ENCODE data around the gene FCHSD2.
A peak's percentile ranks its signal among the peaks of the same experiment; 100 is the strongest.
"Not testable (repeated sequence)": the region's sequence is repeated elsewhere in the genome, so short reads cannot be mapped to it uniquely, and the experiment has no call there.

Gene FCHSD2

DNA sequence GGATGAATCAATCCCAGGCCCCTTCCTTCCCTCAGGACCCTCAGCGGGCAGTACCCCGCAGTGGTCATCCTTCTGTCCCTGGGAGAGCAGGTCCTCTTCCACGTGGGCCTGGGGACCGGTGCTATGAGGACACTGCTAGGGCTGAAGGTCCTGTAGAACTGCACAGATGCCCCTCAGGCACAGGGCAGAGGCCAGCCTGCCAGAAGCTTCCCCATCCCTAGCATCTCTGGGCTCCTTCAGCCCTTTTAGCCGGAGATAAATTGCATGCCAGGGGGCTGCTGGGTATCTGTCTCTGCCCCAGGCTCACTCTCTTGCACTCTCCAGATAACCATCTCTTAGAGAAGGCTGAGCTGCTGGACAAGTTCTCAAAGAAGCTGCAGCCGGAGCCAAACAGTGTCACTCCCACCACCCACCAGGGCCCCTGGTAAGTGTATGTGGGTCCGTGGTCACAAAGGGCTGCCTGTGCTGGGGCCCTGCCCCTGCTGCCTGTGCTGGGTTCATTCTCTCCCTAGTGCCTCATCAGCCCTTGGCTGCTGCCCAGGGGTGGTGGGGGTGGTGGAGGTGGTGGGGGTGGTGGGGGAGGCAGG lies 325.6 kb downstream of the FCHSD2 start:
- TF ChIP-seq, protein P1, sequence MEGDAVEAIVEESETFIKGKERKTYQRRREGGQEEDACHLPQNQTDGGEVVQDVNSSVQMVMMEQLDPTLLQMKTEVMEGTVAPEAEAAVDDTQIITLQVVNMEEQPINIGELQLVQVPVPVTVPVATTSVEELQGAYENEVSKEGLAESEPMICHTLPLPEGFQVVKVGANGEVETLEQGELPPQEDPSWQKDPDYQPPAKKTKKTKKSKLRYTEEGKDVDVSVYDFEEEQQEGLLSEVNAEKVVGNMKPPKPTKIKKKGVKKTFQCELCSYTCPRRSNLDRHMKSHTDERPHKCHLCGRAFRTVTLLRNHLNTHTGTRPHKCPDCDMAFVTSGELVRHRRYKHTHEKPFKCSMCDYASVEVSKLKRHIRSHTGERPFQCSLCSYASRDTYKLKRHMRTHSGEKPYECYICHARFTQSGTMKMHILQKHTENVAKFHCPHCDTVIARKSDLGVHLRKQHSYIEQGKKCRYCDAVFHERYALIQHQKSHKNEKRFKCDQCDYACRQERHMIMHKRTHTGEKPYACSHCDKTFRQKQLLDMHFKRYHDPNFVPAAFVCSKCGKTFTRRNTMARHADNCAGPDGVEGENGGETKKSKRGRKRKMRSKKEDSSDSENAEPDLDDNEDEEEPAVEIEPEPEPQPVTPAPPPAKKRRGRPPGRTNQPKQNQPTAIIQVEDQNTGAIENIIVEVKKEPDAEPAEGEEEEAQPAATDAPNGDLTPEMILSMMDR (IDR thresholded peaks at IDR 0.05; ENCODE audit: extremely low read depth, missing control alignments): no peak
- no peak for DNase-seq (ENCODE audit: low spot score)

DNA sequence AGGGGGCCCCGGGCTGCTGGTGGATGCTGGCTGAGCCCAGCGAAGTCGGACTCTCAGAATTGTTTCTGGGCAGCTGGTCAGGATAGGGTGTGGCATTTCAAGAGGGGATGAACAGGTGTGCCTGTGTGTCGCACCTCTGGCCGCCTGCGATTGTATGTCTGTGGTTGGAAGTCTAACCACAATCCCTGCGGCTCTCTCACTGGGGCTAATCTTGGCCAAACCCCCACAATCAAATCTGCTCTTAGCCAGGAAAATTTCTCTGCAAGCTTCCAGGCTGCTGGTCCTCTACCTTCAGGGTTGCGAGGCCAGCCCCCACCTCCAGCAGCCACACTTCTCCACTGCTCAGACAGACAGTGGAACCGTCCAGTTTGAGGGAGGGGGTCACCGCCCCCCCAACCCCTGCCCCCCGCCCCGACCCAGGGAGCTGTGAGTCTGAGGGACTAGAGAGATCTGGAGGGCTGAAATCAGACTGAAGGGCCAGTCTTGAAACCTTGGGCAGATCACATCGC lies 327.0 kb downstream of the FCHSD2 start:
- DNase-seq (ENCODE audit: low spot score): no peak
- TF ChIP-seq, protein P1 (IDR thresholded peaks at IDR 0.05; ENCODE audit: extremely low read depth, missing control alignments): no peak

DNA sequence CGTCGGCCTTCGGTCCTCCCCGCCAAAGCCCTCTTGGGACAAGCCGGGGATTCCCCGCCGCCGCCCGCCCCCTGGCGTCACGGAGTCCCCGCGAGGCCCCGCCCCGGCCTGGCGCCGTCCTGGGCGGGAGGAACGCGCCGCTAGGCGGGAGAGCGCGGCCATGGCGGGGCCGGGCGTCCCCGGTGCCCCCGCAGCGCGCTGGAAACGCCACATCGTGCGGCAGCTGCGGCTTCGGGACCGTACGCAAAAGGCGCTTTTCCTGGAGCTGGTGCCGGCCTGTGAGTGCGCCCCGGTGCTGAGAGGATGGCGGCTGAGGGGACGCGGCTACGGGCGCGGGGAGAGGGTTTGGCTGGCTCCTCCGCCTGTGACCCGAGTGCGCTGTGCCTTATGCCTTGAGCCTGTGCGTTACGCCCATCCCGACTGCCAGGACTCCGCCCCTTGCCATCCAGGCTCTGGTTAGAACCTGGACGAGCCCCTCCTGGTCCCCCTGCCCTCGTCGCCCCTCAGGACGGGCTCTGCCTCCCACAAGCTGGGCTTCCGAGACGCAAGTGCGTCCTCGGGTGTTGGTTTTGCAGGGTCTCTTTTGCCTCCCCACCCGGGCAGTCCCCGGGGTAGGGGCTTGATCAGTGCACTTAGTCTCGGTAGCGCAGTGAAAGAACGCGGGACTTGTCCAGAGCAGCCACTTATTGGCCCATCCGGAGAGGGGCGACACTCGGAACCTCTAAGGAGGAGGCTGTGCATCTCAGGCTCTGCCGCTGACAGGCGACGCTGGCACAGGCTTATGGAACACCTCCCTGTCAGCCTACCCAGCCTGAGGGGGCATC lies 327.6 kb downstream of the FCHSD2 start, which contains the start of gene ATG16L2:
TSS of gene ATG16L2 (plus strand) at position 126 of the 824 bp plus-strand sequence. CDS start at position 161, 35 bp downstream.
- peak; percentile 97 for DNase-seq (ENCODE audit: low spot score)

DNA sequence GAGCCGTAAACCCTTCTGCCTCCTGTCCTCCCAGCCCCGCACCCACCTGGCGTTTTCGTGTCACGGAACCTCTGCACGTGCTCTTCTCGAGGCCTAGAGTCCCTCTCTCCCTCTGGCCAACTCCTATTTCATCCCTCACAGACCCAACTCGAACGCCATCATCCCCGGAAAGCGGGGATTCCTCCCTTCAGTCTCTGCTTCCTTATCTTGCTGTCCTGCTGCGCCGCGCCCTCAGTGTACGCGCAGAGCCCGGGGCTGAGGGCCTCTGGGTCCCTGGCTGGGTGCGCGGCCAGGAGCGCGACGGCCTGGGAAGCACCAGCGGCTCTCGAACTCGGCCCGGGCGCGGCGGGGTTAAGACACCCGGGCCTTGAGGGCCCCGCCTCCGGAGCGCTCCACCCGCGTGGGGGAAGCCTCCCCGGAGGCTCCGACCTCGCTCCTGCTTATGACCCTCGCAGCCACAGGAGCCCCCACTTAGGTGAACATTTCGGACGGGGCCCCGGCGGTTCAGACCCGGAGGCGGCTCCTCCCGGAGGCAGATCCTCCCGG lies 328.3 kb downstream of the FCHSD2 start:
- DNase-seq (ENCODE audit: low spot score): peak; percentile 88
- TF ChIP-seq, protein P1 (IDR thresholded peaks at IDR 0.05; ENCODE audit: extremely low read depth, missing control alignments): no peak

More for the DNA sequence above, 327.6 kb downstream of the FCHSD2 start, which contains the start of gene ATG16L2:
- TF ChIP-seq, protein P1 (IDR thresholded peaks at IDR 0.05; ENCODE audit: extremely low read depth, missing control alignments): no peak

DNA sequence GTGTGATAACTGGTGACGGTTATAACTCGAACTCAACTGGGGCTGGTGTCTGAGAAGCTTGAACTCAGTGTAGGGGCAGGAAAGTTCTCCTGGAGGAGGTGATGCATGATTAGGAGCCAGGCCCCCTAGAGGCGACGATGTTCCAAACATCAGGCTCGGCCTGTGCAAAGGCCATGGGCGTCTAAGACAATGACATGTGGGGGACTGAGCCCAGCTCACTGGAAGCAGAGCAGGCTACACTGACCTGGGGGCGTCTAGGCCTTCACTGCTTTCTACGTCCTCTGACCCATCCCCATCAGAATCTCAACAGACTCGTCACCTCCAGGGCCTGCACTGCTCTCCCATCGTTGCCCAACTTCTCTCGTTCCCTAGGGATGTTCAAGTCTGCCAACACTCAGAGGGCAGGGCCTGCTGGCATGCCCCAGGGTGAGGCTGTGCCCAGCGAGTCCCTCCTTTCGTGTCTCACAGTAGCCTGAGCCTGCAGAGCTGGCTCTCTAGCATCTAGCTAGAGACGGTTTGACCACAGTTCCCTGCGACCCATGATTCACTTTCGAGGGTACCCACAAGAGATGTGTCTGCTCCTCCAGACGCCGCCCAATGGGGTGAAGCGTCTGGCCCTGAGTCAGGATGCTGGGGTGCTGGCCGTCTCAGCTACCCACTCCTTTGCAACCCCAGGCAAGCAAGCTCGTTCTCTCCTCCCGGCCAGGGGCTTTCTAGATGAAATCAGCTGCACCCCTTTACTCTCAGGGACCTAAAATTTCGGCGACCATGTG lies 329.0 kb downstream of the FCHSD2 start:
- peak; percentile 82 for DNase-seq (ENCODE audit: low spot score)
- TF ChIP-seq, protein P1 (IDR thresholded peaks at IDR 0.05; ENCODE audit: extremely low read depth, missing control alignments): peak; percentile 32

DNA sequence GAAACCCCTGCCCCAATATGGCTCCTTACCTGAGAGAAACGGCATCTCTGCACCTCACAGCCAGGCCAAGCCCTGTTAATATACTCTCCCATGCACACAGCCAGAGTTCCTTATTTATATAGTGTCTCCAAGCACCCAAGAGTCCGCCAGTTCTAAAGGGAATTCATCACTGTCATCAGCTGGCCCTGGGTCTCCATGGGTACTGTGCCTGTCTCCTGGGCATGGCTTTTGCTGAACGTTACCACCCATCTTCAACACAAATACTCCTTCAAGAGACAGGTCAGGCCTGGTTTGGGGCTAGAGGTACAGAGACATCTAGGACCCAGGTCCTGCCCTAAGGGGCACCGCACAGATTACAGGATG lies 329.5 kb downstream of the FCHSD2 start:
- no peak for DNase-seq (ENCODE audit: low spot score)
- TF ChIP-seq, protein P1 (IDR thresholded peaks at IDR 0.05; ENCODE audit: extremely low read depth, missing control alignments): no peak

DNA sequence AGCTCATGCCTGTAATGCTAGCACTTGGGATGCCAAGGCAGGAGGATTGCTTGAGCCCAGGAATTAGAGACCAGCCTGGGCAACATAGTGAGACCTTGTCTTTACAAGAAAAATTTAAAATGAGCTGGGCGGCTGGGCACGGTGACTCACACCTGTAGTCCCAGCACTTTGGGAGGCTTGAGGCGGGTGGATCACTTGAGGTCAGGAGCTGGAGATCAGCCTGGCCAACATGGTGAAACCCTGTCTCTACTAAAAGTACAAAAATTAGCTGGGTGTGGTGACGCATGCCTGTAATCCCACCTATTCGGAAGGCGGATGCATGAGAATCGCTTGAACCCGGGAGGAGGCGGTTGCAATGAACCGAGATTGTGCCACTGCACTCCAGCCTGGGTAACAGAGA lies 330.4 kb downstream of the FCHSD2 start:
- DNase-seq (ENCODE audit: low spot score): not testable (repeated sequence)

Data from GM20000 (cell line).